ENCODE results near the gene TWIST1.

- no peak for TF ChIP-seq CREB1 (IDR thresholded peaks at IDR 0.05; ENCODE audit: low read depth)
- TF ChIP-seq MAX (IDR thresholded peaks at IDR 0.05) = no peak
These were observed 11.9 kb downstream of the TWIST1 start for GRCh38 chr7:19105546-19105945.
